OCI-LY1 (cell line): Measurements from ENCODE around the gene STK39.

Experiments
- H2AFZ ChIP-seq: fragments of 200-600 bp; sonication (generic), shearing (Covaris generic); 2 replicates; pipeline ENCODE4 v1.6.0; 2014; ENCODE audit warnings: antibody characterized with exemption, mild to moderate bottlenecking, low read length
- H3F3A ChIP-seq: fragments of 200-600 bp; sonication (generic), shearing (Covaris generic); 2 replicates; pipeline ENCODE4 v1.6.0; 2014; ENCODE audit warnings: mild to moderate bottlenecking, antibody characterized with exemption, low read length, moderate library complexity; ENCODE audit not compliant: insufficient read depth
- H3K27ac ChIP-seq: fragments of 200-600 bp; sonication (generic); 2 replicates; pipeline ENCODE4 v1.5.1; 2014; ENCODE audit warnings: low read length, mixed run types, mild to moderate bottlenecking, low read depth; ENCODE audit not compliant: poor library complexity, severe bottlenecking
- H3K27me3 ChIP-seq: fragments of 200-600 bp; sonication (generic); 2 replicates; pipeline ENCODE4 v1.6.0; 2014; ENCODE audit warnings: antibody characterized with exemption, mild to moderate bottlenecking, low read length, moderate library complexity; ENCODE audit not compliant: insufficient read depth
- H3K36me3 ChIP-seq: fragments of 200-600 bp; sonication (generic); 2 replicates; pipeline ENCODE4 v1.6.1; 2014; ENCODE audit warnings: mild to moderate bottlenecking, antibody characterized with exemption, low read length, moderate library complexity, mixed read lengths; ENCODE audit not compliant: insufficient read depth
- H3K4me1 ChIP-seq: fragments of 200-600 bp; sonication (generic); 2 replicates; pipeline ENCODE4 v1.5.1; 2014; ENCODE audit warnings: mild to moderate bottlenecking, low read length, moderate library complexity; ENCODE audit not compliant: insufficient read depth, severe bottlenecking
- H3K4me2 ChIP-seq: fragments of 200-600 bp; sonication (generic), shearing (Covaris generic); 2 replicates; pipeline ENCODE4 v1.6.1; 2014; ENCODE audit warnings: low read length
- H3K4me3 ChIP-seq: fragments of 200-600 bp; sonication (generic); 2 replicates; pipeline ENCODE4 v1.5.1; 2014; ENCODE audit warnings: low read length, low read depth, mild to moderate bottlenecking, mixed read lengths; ENCODE audit not compliant: poor library complexity, severe bottlenecking
- H3K79me2 ChIP-seq: fragments of 200-600 bp; shearing (Covaris generic); 2 replicates; pipeline ENCODE4 v1.6.1; 2016; ENCODE audit warnings: mixed run types, low read length, mixed read lengths; ENCODE audit not compliant: insufficient read depth
- H3K9ac ChIP-seq: fragments of 200-600 bp; sonication (generic), shearing (Covaris generic); 2 replicates; pipeline ENCODE4 v1.6.1; 2014; ENCODE audit warnings: mild to moderate bottlenecking, low read length, mixed read lengths
- H3K9me2 ChIP-seq: fragments of 200-600 bp; sonication (generic), shearing (Covaris generic); 2 replicates; pipeline ENCODE4 v1.6.1; 2014; ENCODE audit warnings: low read depth, mild to moderate bottlenecking, low read length, mixed read lengths
- H3K9me3 ChIP-seq: fragments of 200-600 bp; shearing (Covaris generic); 2 replicates; pipeline ENCODE4 v1.6.1; 2014; ENCODE audit warnings: low read length, mixed read lengths
- H4K20me1 ChIP-seq: fragments of 200-600 bp; sonication (generic), shearing (Covaris generic); 2 replicates; pipeline ENCODE4 v1.6.0; 2016; ENCODE audit warnings: mild to moderate bottlenecking, low read length; ENCODE audit not compliant: insufficient read depth
- CTCF ChIP-seq: fragments of 200-600 bp; sonication (generic), shearing (Covaris generic); IDR thresholded peaks from 2 replicates; pipeline ENCODE4 v1.5.1; 2017; ENCODE audit warnings: mild to moderate bottlenecking, antibody characterized with exemption, low read length, moderate library complexity, mixed read lengths
- EZH2 ChIP-seq: fragments of 200-600 bp; sonication (generic), shearing (Covaris generic); IDR thresholded peaks from 2 replicates; pipeline ENCODE4 v1.8.0; 2017; ENCODE audit warnings: borderline replicate concordance, mixed run types, mild to moderate bottlenecking, antibody characterized with exemption, low read length, moderate library complexity, mixed read lengths

The STK39 gene

GRCh38 chr2:167940346-167940725 is 307.1 kb downstream of the STK39 start:
- no peak for TF ChIP-seq CTCF
- TF ChIP-seq EZH2, result no peak
- Histone ChIP-seq H3K9me2 (no peaks in the 10 kb centered on the region), H2AFZ (no peak overlapping the region), H3K4me1 (no peaks in the 10 kb centered on the region), H3K27ac (no peak overlapping the region), H3K9me3 (no peaks in the 10 kb centered on the region), H4K20me1 (no peaks in the 10 kb centered on the region), H3K9ac (no peak overlapping the region), H3K36me3 (no peaks in the 10 kb centered on the region), H3K79me2 (no peaks in the 10 kb centered on the region), H3F3A (no peaks in the 10 kb centered on the region), H3K27me3 (no peaks in the 10 kb centered on the region), H3K4me3 (no peak overlapping the region), H3K4me2 (no peak overlapping the region)

DNA sequence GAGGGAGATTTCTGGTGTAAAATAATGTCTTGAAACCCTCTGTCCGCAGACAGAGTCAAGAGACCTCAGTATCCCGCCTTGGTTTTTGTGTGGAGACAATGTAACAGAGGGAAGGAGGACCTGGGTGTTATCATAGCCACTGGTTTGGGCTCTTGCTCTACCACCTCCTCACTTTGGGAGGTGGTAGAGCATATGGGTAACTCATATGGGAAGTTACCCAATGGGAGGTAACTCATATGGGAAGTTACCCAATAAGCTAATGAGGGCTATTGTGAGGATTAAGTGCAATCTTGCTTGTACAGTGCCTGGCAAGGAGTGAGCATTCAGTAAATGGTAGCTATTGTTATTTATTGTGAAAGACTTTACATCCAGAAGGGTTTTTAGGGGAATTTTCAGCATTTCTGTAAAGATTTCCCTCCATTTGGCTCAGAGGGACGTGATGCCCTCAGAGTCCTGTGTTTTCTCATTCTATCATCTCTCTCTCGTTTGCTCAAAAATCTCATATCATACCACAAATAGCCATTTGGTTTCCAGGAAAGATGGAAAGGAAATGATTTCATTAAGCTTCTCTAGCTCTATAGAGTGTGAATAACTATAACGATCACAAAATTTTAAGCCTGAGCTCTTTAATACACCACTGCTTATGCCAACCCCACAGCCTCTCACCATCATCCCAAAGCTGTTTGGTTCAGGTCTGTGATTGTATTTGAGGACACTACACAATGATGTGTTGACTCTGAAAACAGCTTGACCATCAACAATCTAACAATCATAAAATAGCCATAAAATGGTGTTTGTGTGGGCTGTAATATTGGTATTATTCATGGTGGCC is 307.7 kb downstream of the STK39 start:
- H3K9ac ChIP-seq, result no peak overlapping the region
- H4K20me1 ChIP-seq, result no peaks in the 10 kb centered on the region
- no peak for TF ChIP-seq EZH2
- no peak for TF ChIP-seq CTCF
- H3K27me3 ChIP-seq, result no peaks in the 10 kb centered on the region
- H3K4me3 ChIP-seq, result no peak overlapping the region
- no peak overlapping the region for H3K4me2 ChIP-seq
- H3K27ac ChIP-seq, result no peak overlapping the region
- no peaks in the 10 kb centered on the region for H3K79me2 ChIP-seq
- H3F3A ChIP-seq, result no peaks in the 10 kb centered on the region
- no peak overlapping the region for H2AFZ ChIP-seq
- no peaks in the 10 kb centered on the region for H3K36me3 ChIP-seq
- H3K4me1 ChIP-seq, result no peaks in the 10 kb centered on the region
- no peaks in the 10 kb centered on the region for H3K9me3 ChIP-seq
- H3K9me2 ChIP-seq, result no peaks in the 10 kb centered on the region

GRCh38 chr2:167937403-167937802 is 310.0 kb downstream of the STK39 start:
- Histone ChIP-seq H3K4me2 (no peak overlapping the region), H2AFZ (no peak overlapping the region), H3F3A (no peaks in the 10 kb centered on the region), H3K36me3 (no peaks in the 10 kb centered on the region), H3K27me3 (no peaks in the 10 kb centered on the region), H4K20me1 (no peaks in the 10 kb centered on the region), H3K9me2 (no peaks in the 10 kb centered on the region), H3K9ac (no peak overlapping the region), H3K79me2 (no peaks in the 10 kb centered on the region), H3K27ac (no peak overlapping the region), H3K4me1 (no peaks in the 10 kb centered on the region), H3K4me3 (no peak overlapping the region), H3K9me3 (no peaks in the 10 kb centered on the region)
- TF ChIP-seq CTCF (no peak), EZH2 (no peak)
